HepG2 (cell line): ENCODE data around the gene ADGRG6. TPM values are rescaled to one million over a fixed set of nuclear protein-coding genes. Genes with fewer than 3 reads are reported as not detected.
A peak's percentile ranks its signal among the peaks of the same experiment; 100 is the strongest.

Experiments used
- IRF2 ChIP-seq: IDR thresholded peaks from 2 replicates; pipeline ENCODE4 v1.6.1; 2018; ENCODE audit warnings: missing genetic modification reagents, missing compliant biosample characterization
- NR2C2 ChIP-seq: sonication (generic); formaldehyde crosslinking; IDR thresholded peaks from 2 replicates; pipeline ENCODE4 v1.4.0; 2020; ENCODE audit warnings: missing genetic modification reagents, mild to moderate bottlenecking, moderate library complexity, borderline replicate concordance
- SAFB2 ChIP-seq: sonication (generic); formaldehyde crosslinking; IDR thresholded peaks from 2 replicates; pipeline ENCODE4 v1.5.1; 2020; ENCODE audit warnings: missing genetic modification reagents, low read depth, mild to moderate bottlenecking, borderline replicate concordance
- SPEN ChIP-seq: sonication (generic); formaldehyde crosslinking; IDR thresholded peaks from 2 replicates; pipeline ENCODE4 v1.5.1; 2020; ENCODE audit warnings: low read depth, mild to moderate bottlenecking, missing genetic modification reagents
- ZSCAN30 ChIP-seq: sonication (generic); formaldehyde crosslinking; IDR thresholded peaks from 2 replicates; pipeline ENCODE4 v1.5.0; 2020; ENCODE audit warnings: mild to moderate bottlenecking, missing genetic modification reagents
- polyA plus RNA-seq, 8 experiments: library from polyadenylated mRNA; depleted of rRNA in 3 of 8; stranded (reverse) in 7 of 8; unstranded in 1 of 8; fragments of >200 nt; fragmentation: Illumina TruSeq in 4 of 8; extraction: Trizol in 4 of 8; gene quantifications; 2 replicates each; pipeline versions ENCODE4 v1.2.1 to v1.2.3, GENCODE V29; 2011 to 2016; ENCODE audit warnings: low read depth in 4 of 8, missing spikeins in 1 of 8, mixed read lengths in 1 of 8; ENCODE audit not compliant: insufficient read depth in 1 of 8
- total RNA-seq, 5 experiments: library from RNA; depleted of rRNA; stranded (reverse); fragments of >200 nt; fragmentation: Illumina TruSeq; extraction: Trizol; gene quantifications; 2 replicates each; pipeline ENCODE4 v1.2.3, GENCODE V29; 2016; ENCODE audit warnings: low read depth in 1 of 5
- TF ChIP-seq, protein P1 (sequence below): sonication (generic); formaldehyde crosslinking; IDR thresholded peaks from 2 replicates; pipeline ENCODE4 v1.4.0; 2020; ENCODE audit warnings: missing genetic modification reagents
- TF ChIP-seq, protein P2 (sequence below): sonication (generic); formaldehyde crosslinking; IDR thresholded peaks from 2 replicates; pipeline ENCODE4 v1.5.0; 2020; ENCODE audit warnings: mild to moderate bottlenecking, missing genetic modification reagents, borderline replicate concordance
- TF ChIP-seq, protein P3 (sequence below): sonication (generic); formaldehyde crosslinking; conservative IDR thresholded peaks from 2 replicates; pipeline ENCODE4 v1.4.0; 2020; ENCODE audit warnings: missing genetic modification reagents
- TF ChIP-seq, protein P4 (sequence below): sonication (generic); formaldehyde crosslinking; IDR thresholded peaks from 2 replicates; pipeline ENCODE4 v1.5.0; 2020; ENCODE audit warnings: mild to moderate bottlenecking, missing genetic modification reagents, borderline replicate concordance

Gene ADGRG6
- total and polyA plus RNA-seq, 2 of the 13 experiments (the other 11 are each of a cell fraction or from before 2014, with no cell fraction given): 129 to 249 TPM

DNA sequence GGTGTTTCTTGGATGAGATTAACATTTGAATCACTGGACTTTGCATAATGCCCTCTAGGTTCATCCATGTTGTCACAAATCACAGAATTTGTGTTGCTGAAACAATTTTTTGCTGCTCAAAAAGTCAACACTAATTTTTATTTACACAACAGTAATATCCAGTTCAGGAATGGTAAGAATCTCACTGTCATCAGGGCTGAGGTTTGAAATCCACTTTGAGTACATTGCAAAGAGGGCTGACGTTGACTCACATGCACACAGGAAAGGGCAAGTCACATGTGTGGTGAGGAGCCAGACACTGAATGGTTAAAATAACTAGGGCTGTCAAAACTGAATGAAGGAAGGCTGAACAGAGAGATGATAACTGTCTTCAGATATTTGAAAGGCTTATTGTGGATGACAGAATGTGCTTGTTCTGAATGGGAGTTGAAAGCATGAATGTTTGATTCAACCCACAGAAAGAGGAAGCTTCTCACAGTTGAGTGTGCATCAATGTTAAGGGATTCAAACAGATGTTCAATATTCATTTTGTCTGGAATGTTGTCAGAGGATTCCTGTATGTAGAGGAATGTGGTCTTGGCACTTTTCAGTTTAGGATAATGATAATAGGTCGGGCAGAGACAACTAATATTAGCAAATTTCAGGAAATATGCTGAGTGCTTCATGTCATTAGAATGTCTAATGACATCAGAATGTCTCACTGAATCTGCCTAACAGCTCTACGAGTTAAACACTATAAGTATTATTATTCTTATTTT, 3.6 kb upstream of the ADGRG6 start (continued):
- TF ChIP-seq, protein P1, sequence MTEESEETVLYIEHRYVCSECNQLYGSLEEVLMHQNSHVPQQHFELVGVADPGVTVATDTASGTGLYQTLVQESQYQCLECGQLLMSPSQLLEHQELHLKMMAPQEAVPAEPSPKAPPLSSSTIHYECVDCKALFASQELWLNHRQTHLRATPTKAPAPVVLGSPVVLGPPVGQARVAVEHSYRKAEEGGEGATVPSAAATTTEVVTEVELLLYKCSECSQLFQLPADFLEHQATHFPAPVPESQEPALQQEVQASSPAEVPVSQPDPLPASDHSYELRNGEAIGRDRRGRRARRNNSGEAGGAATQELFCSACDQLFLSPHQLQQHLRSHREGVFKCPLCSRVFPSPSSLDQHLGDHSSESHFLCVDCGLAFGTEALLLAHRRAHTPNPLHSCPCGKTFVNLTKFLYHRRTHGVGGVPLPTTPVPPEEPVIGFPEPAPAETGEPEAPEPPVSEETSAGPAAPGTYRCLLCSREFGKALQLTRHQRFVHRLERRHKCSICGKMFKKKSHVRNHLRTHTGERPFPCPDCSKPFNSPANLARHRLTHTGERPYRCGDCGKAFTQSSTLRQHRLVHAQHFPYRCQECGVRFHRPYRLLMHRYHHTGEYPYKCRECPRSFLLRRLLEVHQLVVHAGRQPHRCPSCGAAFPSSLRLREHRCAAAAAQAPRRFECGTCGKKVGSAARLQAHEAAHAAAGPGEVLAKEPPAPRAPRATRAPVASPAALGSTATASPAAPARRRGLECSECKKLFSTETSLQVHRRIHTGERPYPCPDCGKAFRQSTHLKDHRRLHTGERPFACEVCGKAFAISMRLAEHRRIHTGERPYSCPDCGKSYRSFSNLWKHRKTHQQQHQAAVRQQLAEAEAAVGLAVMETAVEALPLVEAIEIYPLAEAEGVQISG (CRISPR knock-in tag): no peak
- TF ChIP-seq, protein P2, sequence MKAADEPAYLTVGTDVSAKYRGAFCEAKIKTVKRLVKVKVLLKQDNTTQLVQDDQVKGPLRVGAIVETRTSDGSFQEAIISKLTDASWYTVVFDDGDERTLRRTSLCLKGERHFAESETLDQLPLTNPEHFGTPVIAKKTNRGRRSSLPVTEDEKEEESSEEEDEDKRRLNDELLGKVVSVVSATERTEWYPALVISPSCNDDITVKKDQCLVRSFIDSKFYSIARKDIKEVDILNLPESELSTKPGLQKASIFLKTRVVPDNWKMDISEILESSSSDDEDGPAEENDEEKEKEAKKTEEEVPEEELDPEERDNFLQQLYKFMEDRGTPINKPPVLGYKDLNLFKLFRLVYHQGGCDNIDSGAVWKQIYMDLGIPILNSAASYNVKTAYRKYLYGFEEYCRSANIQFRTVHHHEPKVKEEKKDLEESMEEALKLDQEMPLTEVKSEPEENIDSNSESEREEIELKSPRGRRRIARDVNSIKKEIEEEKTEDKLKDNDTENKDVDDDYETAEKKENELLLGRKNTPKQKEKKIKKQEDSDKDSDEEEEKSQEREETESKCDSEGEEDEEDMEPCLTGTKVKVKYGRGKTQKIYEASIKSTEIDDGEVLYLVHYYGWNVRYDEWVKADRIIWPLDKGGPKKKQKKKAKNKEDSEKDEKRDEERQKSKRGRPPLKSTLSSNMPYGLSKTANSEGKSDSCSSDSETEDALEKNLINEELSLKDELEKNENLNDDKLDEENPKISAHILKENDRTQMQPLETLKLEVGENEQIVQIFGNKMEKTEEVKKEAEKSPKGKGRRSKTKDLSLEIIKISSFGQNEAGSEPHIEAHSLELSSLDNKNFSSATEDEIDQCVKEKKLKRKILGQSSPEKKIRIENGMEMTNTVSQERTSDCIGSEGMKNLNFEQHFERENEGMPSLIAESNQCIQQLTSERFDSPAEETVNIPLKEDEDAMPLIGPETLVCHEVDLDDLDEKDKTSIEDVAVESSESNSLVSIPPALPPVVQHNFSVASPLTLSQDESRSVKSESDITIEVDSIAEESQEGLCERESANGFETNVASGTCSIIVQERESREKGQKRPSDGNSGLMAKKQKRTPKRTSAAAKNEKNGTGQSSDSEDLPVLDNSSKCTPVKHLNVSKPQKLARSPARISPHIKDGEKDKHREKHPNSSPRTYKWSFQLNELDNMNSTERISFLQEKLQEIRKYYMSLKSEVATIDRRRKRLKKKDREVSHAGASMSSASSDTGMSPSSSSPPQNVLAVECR (CRISPR knock-in tag): 0 out of 2 replicates have a peak, but pooled peaks have one; percentile 19
- TF ChIP-seq SPEN (CRISPR knock-in tag) (no peak; the same call in 1 of the 2 replicates), NR2C2 (CRISPR knock-in tag) (peak; percentile 19; the same call in 1 of the 2 replicates), ZSCAN30 (CRISPR knock-in tag) (no peak), IRF2 (peak; percentile 93), SAFB2 (no peak)
- TF ChIP-seq, protein P3, sequence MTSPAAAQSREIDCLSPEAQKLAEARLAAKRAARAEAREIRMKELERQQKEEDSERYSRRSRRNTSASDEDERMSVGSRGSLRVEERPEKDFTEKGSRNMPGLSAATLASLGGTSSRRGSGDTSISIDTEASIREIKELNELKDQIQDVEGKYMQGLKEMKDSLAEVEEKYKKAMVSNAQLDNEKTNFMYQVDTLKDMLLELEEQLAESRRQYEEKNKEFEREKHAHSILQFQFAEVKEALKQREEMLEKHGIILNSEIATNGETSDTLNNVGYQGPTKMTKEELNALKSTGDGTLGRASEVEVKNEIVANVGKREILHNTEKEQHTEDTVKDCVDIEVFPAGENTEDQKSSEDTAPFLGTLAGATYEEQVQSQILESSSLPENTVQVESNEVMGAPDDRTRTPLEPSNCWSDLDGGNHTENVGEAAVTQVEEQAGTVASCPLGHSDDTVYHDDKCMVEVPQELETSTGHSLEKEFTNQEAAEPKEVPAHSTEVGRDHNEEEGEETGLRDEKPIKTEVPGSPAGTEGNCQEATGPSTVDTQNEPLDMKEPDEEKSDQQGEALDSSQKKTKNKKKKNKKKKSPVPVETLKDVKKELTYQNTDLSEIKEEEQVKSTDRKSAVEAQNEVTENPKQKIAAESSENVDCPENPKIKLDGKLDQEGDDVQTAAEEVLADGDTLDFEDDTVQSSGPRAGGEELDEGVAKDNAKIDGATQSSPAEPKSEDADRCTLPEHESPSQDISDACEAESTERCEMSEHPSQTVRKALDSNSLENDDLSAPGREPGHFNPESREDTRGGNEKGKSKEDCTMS: no peak
- TF ChIP-seq, protein P4, sequence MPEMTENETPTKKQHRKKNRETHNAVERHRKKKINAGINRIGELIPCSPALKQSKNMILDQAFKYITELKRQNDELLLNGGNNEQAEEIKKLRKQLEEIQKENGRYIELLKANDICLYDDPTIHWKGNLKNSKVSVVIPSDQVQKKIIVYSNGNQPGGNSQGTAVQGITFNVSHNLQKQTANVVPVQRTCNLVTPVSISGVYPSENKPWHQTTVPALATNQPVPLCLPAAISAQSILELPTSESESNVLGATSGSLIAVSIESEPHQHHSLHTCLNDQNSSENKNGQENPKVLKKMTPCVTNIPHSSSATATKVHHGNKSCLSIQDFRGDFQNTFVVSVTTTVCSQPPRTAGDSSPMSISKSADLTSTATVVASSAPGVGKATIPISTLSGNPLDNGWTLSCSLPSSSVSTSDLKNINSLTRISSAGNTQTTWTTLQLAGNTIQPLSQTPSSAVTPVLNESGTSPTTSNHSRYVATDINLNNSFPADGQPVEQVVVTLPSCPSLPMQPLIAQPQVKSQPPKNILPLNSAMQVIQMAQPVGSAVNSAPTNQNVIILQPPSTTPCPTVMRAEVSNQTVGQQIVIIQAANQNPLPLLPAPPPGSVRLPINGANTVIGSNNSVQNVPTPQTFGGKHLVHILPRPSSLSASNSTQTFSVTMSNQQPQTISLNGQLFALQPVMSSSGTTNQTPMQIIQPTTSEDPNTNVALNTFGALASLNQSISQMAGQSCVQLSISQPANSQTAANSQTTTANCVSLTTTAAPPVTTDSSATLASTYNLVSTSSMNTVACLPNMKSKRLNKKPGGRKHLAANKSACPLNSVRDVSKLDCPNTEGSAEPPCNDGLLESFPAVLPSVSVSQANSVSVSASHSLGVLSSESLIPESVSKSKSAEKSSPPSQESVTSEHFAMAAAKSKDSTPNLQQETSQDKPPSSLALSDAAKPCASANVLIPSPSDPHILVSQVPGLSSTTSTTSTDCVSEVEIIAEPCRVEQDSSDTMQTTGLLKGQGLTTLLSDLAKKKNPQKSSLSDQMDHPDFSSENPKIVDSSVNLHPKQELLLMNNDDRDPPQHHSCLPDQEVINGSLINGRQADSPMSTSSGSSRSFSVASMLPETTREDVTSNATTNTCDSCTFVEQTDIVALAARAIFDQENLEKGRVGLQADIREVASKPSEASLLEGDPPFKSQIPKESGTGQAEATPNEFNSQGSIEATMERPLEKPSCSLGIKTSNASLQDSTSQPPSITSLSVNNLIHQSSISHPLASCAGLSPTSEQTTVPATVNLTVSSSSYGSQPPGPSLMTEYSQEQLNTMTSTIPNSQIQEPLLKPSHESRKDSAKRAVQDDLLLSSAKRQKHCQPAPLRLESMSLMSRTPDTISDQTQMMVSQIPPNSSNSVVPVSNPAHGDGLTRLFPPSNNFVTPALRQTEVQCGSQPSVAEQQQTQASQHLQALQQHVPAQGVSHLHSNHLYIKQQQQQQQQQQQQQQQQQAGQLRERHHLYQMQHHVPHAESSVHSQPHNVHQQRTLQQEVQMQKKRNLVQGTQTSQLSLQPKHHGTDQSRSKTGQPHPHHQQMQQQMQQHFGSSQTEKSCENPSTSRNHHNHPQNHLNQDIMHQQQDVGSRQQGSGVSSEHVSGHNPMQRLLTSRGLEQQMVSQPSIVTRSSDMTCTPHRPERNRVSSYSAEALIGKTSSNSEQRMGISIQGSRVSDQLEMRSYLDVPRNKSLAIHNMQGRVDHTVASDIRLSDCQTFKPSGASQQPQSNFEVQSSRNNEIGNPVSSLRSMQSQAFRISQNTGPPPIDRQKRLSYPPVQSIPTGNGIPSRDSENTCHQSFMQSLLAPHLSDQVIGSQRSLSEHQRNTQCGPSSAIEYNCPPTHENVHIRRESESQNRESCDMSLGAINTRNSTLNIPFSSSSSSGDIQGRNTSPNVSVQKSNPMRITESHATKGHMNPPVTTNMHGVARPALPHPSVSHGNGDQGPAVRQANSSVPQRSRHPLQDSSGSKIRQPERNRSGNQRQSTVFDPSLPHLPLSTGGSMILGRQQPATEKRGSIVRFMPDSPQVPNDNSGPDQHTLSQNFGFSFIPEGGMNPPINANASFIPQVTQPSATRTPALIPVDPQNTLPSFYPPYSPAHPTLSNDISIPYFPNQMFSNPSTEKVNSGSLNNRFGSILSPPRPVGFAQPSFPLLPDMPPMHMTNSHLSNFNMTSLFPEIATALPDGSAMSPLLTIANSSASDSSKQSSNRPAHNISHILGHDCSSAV: no peak
